ENCODE measurements around the gene PIKFYVE.

- TF ChIP-seq CTCF (IDR thresholded peaks at IDR 0.05; ENCODE audit: insufficient read depth, low read length): no peak
- TF ChIP-seq POLR2AphosphoS5 (IDR thresholded peaks at IDR 0.05; ENCODE audit: low read depth): no peak
Observed at GRCh38 chr2:208318127-208318526, 52.1 kb downstream of the PIKFYVE start.
